Epithelial cell of esophagus (primary cell): ENCODE data around the gene POLDIP2.

Source experiments
- DNase-seq: peaks from one replicate; pipeline ENCODE4 v3.0.0; 2010; ENCODE audit warnings: low read depth
- H3K4me3 ChIP-seq: 2 replicates; pipeline ENCODE4 v1.5.1; 2011; ENCODE audit warnings: mild to moderate bottlenecking, low read length, control low read depth
- CTCF ChIP-seq: IDR thresholded peaks from 2 replicates; pipeline ENCODE4 v1.5.1; 2011; ENCODE audit warnings: low read depth, mild to moderate bottlenecking, low read length, control low read depth, inconsistent platforms; ENCODE audit not compliant: insufficient read depth; ENCODE audit errors: missing control alignments

POLDIP2 gene

GRCh38 chr17:28390563-28390962 is 33.2 kb upstream of the POLDIP2 start:
- DNase-seq: no peak
- no peak for TF ChIP-seq CTCF
- H3K4me3 ChIP-seq: no peak overlapping the region

- no peak overlapping the region for H3K4me3 ChIP-seq
- no peak for TF ChIP-seq CTCF
- DNase-seq: no peak
Observed at GRCh38 chr17:28390141-28390540, 32.8 kb upstream of the POLDIP2 start.

- DNase-seq: no peak
- no peak overlapping the region for H3K4me3 ChIP-seq
- no peak for TF ChIP-seq CTCF
Observed at GRCh38 chr17:28388106-28388505, 30.8 kb upstream of the POLDIP2 start.

- H3K4me3 ChIP-seq: no peak overlapping the region
- no peak for DNase-seq
- TF ChIP-seq CTCF: no peak
Observed at GRCh38 chr17:28386391-28386790, 29.1 kb upstream of the POLDIP2 start.

GRCh38 chr17:28385406-28385805 is 28.1 kb upstream of the POLDIP2 start:
- TF ChIP-seq CTCF: no peak
- H3K4me3 ChIP-seq: no peak overlapping the region
- DNase-seq: no peak

GRCh38 chr17:28385037-28385400 is 27.7 kb upstream of the POLDIP2 start:
- no peak for TF ChIP-seq CTCF
- H3K4me3 ChIP-seq: peak overlapping the region; percentile 39

GRCh38 chr17:28384281-28385036 is 27.1 kb upstream of the POLDIP2 start:
- peak overlapping the region; percentile 39 for H3K4me3 ChIP-seq
- no peak for TF ChIP-seq CTCF
- no peak for DNase-seq

More at GRCh38 chr17:28385037-28385400, 27.7 kb upstream of the POLDIP2 start:
- DNase-seq: no peak
